GM19438 (cell line): Measurements from ENCODE around the gene INPP4B.
"Not testable (repeated sequence)": the region's sequence is repeated elsewhere in the genome, so short reads cannot be mapped to it uniquely, and the experiment has no call there.

Source experiments
- ATAC-seq: cut with Tn5 transposase; IDR thresholded peaks from one replicate; pipeline ENCODE4 v1.9.1; 2021; ENCODE audit warnings: low read depth; ENCODE audit not compliant: unreplicated experiment

INPP4B gene

DNA sequence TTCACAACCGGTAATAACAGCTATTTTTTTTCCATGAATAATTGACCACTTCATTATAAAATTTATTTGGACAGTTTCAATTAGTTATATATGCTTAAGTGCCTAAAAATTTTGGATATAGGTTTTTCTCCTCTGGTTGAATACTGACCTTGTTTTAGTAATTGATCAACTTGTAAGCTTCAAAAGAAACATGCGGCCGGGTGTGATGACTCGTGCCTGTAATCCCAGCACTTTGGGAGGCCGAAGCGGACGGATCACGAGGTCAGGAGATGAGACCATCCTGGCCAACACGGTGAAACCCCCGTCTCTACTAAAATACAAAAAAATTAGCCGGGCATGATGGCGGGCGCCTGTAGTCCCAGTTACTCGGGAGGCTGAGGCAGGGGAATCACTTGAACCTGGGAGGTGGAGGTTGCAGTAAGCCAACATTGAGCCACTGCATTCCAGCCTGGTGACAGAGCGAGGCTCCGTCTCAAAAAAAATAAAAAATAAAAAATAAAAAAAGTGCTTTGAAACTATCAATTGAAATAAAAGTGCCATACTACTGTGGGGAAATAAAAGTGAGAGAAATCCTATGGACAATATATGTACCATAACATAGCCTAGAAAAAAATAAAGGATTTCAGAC is 448.6 kb downstream of the INPP4B start:
- ATAC-seq, result not testable (repeated sequence)

GRCh38 chr4:142396279-142396678 is 449.8 kb downstream of the INPP4B start:
- ATAC-seq, result no peak

DNA sequence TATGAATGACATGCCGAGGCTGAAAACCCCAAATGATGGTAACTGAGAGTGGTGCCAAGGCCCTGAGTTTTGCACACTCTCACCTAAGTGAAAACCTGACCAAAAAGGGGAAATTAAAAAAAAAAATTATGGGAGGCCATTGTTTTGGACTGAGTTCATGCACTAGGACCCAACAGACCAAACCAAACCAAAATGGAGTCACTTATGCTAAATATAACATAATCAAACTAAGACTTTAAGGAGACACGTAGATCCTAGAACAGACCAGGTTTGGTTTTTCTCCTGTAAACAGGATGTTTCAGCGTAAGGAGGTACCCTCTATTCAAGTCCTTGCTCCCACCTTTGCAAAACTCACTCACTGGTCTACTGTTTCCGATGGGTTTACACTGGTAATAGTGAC is 453.0 kb downstream of the INPP4B start:
- no peak for ATAC-seq

GRCh38 chr4:142386856-142387255 is 459.2 kb downstream of the INPP4B start:
- no peak for ATAC-seq

- ATAC-seq, result no peak
Measured at GRCh38 chr4:142386449-142386848, 459.7 kb downstream of the INPP4B start.

- ATAC-seq, result no peak
Measured at GRCh38 chr4:142383800-142384470, 462.2 kb downstream of the INPP4B start.

DNA sequence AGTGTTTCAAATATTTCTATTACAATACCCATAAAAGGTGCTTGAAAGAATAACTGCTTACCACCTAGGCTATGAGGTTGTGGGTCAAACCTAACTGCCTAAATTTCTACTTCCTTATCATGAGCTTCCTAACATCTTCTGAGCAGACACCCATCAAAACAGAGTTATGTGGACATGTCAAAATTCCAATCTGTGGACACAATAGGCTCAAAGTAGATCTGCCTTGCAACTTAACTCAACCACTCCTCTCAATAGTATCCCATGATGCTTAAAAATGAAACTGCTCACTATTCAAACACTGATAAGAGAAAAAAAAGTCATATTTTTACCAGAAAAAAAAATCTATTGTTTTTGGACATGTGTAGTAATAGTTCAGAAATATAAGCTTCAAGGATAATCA is 462.7 kb downstream of the INPP4B start:
- ATAC-seq, result no peak

GRCh38 chr4:142380052-142380602 is 466.0 kb downstream of the INPP4B start:
- ATAC-seq, result no peak

DNA sequence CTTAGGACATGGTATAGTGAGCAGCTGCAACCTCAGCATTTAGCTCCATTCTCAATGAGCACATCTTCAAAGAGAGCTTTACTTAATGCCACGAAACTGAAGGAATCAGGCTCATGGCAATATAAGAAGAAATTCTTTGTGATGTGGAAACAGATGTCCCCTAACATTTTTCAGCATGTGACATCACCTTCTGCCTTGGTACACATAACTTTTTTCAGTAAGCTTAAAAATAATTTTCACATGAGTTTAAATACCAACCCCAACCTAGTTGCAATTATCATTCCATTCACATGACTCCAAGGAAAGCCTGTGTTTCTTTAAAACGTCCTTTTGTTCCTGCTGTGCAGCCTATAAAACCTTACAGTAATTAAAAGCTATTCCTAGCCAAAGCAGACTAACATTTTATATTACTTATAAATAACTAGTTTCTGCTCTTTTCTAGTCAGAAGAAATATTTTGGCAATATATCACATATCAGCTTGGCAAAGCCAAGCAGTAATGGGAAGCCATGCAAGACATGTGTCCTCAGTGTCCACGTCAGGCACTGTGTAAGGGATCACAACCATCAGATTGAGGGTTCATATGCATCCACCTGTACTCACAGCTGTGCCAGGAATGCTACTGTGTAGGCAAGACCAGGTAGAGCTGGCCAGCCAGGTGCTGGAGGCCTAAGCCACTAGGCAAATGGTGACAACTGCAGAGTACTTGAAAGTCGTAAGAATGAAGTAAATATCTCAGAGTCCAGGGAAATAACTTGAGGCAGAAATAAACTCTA is 466.6 kb downstream of the INPP4B start:
- ATAC-seq, result no peak

DNA sequence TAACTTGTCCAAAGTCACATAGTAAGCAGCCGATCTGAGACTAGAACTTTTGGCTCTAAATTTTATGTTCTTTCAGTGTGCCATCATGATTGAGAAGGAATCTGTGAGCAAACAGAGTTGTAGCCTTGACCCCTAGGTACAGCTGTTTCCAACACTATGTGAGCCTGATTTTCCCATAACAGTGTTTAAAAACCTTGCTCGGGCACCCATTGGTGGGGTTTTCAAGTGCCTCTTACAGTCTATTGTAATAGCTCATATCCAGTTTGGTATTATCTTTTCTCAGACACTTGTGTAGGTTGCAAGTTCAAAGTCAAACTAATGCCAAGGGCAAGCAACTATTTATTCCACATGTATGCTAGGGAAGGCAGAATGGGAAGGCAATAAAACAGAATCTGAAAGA is 467.9 kb downstream of the INPP4B start:
- ATAC-seq, result no peak

- no peak for ATAC-seq
Measured at GRCh38 chr4:142377342-142378091, 468.6 kb downstream of the INPP4B start.

- no peak for ATAC-seq
Measured at GRCh38 chr4:142376204-142376603, 469.9 kb downstream of the INPP4B start.

DNA sequence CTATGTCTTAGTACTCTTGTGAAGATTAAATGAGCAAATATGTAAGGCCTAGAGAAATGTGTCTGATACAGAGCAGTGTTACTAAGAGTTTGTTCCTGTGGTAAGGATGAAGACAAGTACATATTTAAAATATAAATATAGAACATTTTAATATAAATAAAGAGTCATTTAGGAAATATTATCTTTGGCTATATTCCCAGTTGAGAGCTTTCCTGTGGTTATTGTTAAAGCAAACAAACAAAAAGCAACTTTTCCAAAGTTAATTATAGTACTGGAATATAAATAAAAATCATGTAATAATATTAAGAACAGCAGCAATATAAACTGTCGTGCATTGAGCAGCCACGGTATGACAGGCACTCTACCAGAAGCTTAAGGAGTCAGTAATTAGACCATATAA is 472.5 kb downstream of the INPP4B start:
- ATAC-seq, result no peak

GRCh38 chr4:142372530-142373260 is 473.4 kb downstream of the INPP4B start:
- no peak for ATAC-seq

GRCh38 chr4:142369141-142369540 is 477.0 kb downstream of the INPP4B start:
- ATAC-seq, result no peak

GRCh38 chr4:142367418-142368180 is 478.5 kb downstream of the INPP4B start:
- ATAC-seq, result no peak

DNA sequence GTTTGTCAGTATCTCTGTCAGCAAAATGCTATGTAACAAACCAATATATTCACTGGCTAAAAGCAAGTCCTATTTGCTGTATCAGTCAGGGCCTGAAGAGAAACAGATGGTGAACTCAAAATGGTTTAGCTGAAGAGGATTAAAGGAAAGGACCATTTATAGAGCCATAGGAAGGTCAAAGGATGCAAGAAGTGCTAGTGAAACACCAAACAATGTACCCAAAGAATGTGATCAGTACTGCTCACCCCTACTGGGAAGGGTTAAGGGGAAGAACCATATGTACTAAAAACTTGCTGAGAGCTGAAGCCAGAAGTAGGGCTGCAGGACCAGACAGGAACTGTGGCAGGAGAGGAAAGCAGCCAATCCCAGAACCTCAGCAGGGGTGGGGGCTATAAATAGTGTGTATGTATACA is 479.3 kb downstream of the INPP4B start:
- no peak for ATAC-seq

DNA sequence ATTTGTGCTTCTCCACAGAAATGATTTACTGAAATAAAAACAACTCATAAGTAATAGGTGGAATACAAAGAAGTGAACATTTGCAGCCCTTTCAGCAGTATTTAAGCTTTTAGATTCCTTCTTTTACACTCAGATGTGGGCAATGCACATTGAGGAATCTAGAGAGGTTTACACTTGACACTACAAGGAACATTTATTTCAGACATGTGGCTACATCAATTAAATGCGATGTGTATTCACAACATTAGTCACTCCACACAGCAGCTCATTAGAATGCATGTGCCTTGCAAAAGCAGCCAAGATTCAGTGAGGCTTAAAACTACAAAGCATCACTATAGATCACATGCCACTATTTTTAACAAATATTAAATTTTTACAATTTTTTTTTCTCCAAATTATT is 480.7 kb downstream of the INPP4B start:
- ATAC-seq, result no peak

- no peak for ATAC-seq
Measured at GRCh38 chr4:142363686-142364085, 482.4 kb downstream of the INPP4B start.
